Upper lobe of right lung (tissue), 1 donor: Measurements from ENCODE around the gene GCDH. TPM values are rescaled to one million over a fixed set of nuclear protein-coding genes. Genes with fewer than 3 reads are reported as not detected.
A peak's percentile ranks its signal among the peaks of the same experiment; 100 is the strongest.
"Not testable (repeated sequence)": the region's sequence is repeated elsewhere in the genome, so short reads cannot be mapped to it uniquely, and the experiment has no call there.

ENCODE experiments used
- ATAC-seq: fragments of 200-7000 bp; cut with Tn5 transposase; one replicate; pipeline ENCODE4 v1.9.1; 2020; ENCODE audit warnings: mild to moderate bottlenecking, moderate library complexity
- DNase-seq: peaks from one replicate; pipeline ENCODE4 v3.0.0-alpha.2; 2020
- H3K27ac ChIP-seq: fragments of 200-600 bp; one replicate; pipeline ENCODE4 v1.8.0; 2022
- H3K27me3 ChIP-seq: fragments of 200-600 bp; one replicate; pipeline ENCODE4 v1.8.0; 2022; ENCODE audit warnings: mild to moderate bottlenecking
- H3K36me3 ChIP-seq: fragments of 200-600 bp; one replicate; pipeline ENCODE4 v1.8.0; 2022
- H3K4me1 ChIP-seq: fragments of 200-600 bp; one replicate; pipeline ENCODE4 v1.8.0; 2022
- H3K4me3 ChIP-seq: fragments of 200-600 bp; one replicate; pipeline ENCODE4 v1.8.0; 2022; ENCODE audit warnings: mild to moderate bottlenecking
- H3K9me3 ChIP-seq: fragments of 200-600 bp; one replicate; pipeline ENCODE4 v1.8.0; 2022
- intact Hi-C: fragments of 100-400 bp; cut with DNase I; formaldehyde crosslinking; loops from one replicate; pipeline ENCODE4 v1.11.0; 2022
- total RNA-seq: library from RNA; stranded (reverse); fragmentation: NEBNext Ultra II Directional; extraction: Animal tissue kit (Norgen Biotek cat#: 25700); gene quantifications from one replicate; pipeline ENCODE4 v1.2.1, GENCODE V29; 2021
- TF ChIP-seq, protein P1 (sequence below): fragments of 200-600 bp; IDR thresholded peaks from one replicate; pipeline ENCODE4 v1.8.0; 2022; ENCODE audit warnings: antibody characterized with exemption
- donor health status: DM: no; HTN: yes; CAD: no; lungs with severe emphysema.

Gene GCDH
- total RNA-seq, 1 donor from 2014 or later: 21.0 TPM

DNA sequence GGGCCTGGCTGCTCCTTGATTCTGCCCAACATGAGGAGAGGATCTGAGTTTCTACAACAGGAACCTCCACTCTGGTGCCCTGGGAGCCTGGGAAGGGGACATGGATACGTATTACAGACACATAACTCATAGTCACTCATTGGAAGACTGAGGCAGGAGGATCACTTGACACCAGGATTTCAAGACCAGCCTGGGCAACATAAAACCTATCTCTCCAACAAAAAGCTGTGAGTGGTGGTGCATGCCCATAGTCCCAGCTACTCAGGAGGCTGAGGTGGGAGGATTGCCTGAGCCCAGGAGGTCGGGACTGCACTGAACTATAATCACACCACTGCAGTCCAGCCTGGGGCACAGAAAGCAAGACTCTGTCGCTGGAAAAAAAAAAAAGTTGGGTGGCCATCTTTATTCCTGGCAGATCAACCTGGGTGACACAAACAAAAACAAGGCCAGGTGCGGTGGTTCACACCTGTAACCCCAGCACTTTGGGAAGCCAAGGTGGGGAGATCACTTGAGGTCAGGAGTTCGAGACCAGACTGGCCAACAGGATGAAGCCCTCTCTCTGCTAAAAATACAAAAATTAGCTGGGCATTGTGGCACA lies 2.9 kb upstream of the GCDH start:
- H3K27ac ChIP-seq: no peak overlapping the region
- no peak overlapping the region for H3K4me3 ChIP-seq
- H3K36me3 ChIP-seq: no peaks in the 10 kb centered on the region
- ATAC-seq (no peak), DNase-seq (no peak)
- peaks cover 22% of the 10 kb centered on the region for H3K4me1 ChIP-seq
- intact Hi-C loops: no loop called here
- peaks cover 12% of the 10 kb centered on the region for H3K27me3 ChIP-seq
- H3K9me3 ChIP-seq: no peaks in the 10 kb centered on the region
- TF ChIP-seq, protein P1, sequence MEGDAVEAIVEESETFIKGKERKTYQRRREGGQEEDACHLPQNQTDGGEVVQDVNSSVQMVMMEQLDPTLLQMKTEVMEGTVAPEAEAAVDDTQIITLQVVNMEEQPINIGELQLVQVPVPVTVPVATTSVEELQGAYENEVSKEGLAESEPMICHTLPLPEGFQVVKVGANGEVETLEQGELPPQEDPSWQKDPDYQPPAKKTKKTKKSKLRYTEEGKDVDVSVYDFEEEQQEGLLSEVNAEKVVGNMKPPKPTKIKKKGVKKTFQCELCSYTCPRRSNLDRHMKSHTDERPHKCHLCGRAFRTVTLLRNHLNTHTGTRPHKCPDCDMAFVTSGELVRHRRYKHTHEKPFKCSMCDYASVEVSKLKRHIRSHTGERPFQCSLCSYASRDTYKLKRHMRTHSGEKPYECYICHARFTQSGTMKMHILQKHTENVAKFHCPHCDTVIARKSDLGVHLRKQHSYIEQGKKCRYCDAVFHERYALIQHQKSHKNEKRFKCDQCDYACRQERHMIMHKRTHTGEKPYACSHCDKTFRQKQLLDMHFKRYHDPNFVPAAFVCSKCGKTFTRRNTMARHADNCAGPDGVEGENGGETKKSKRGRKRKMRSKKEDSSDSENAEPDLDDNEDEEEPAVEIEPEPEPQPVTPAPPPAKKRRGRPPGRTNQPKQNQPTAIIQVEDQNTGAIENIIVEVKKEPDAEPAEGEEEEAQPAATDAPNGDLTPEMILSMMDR: no peak

DNA sequence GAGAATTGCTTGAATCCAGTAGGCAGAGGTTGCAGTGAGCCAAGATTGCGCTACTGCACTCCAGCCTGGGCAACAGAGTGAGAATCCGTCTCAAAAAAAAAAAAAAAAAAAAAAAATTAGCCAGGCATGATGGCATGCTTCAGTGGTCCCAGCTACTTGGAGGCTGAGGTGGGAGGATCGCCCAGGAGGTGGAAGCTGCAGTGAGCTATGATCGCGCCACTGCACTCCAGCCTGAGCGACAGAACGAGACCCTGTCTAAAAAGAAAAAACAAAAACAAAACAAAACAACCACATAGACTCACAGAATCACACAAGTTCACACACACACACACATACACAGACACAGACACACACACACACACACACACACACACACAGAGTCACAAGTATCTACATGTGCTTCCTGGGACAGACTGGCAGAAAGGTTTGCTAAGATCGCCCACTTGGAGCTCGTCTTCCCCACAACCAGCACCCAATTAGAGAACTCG lies 617 bp upstream of the GCDH start:
- H3K27me3 ChIP-seq, DNase-seq, intact Hi-C loops, ATAC-seq, H3K4me3 ChIP-seq, H3K36me3 ChIP-seq, H3K9me3 ChIP-seq: not testable (repeated sequence)
- H3K4me1 ChIP-seq: peaks cover 18% of the 10 kb centered on the region
- H3K27ac ChIP-seq: peak overlapping the region; percentile 83

DNA sequence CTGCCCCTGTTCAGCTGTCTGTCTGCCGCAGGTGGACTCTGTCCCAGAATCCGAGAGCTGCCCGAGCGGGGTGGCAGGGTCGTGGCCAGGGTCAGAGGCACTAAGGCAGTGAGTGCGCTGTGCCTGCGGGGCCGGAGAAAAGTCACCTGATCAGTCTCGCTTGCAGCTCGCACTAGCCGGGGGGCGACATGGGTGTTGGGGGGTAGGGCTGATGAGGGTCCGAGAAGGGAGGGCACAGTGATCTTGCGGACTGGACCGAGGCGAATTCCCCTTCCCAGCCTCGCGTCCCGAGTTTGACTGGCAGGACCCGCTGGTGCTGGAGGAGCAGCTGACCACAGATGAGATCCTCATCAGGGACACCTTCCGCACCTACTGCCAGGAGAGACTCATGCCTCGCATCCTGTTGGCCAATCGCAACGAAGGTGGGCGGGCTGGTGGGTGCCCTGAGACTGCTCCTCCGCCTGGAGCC lies 627 bp downstream of the GCDH start:
- peaks cover 13% of the 10 kb centered on the region for H3K4me1 ChIP-seq
- H3K36me3 ChIP-seq: peaks cover 12% of the 10 kb centered on the region
- H3K4me3 ChIP-seq: peak overlapping the region; percentile 99
- H3K9me3 ChIP-seq: no peaks in the 10 kb centered on the region
- DNase-seq (no peak), ATAC-seq (no peak)
- TF ChIP-seq, protein P1: no peak
- H3K27ac ChIP-seq: peak overlapping the region; percentile 83
- H3K27me3 ChIP-seq: no peaks in the 10 kb centered on the region
- intact Hi-C loops: no loop called here

DNA sequence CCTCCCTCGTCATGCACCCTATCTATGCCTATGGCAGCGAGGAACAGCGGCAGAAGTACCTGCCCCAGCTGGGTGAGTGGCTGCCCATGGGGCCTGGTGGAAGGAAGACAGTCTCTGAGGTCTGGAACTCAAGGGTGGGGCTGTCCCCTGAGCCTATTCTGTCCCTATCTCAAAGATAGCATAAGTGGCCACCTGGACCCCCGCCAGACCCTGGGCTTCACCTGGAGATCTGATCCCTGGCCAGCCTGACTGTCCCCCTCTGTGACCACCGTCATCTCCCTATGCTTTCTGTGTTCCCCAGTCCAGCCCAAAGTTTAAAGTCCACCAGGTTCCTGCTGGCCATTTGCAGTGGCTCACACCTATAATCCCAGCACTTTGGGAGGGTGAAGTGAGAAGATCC lies 2.6 kb downstream of the GCDH start:
- no peak overlapping the region for H3K27ac ChIP-seq
- no peaks in the 10 kb centered on the region for H3K9me3 ChIP-seq
- intact Hi-C loops: no loop called here
- peaks cover 13% of the 10 kb centered on the region for H3K4me1 ChIP-seq
- H3K36me3 ChIP-seq: peaks cover 25% of the 10 kb centered on the region
- TF ChIP-seq, protein P1: no peak
- H3K27me3 ChIP-seq: no peaks in the 10 kb centered on the region
- no peak for ATAC-seq
- DNase-seq: no peak
- no peak overlapping the region for H3K4me3 ChIP-seq

DNA sequence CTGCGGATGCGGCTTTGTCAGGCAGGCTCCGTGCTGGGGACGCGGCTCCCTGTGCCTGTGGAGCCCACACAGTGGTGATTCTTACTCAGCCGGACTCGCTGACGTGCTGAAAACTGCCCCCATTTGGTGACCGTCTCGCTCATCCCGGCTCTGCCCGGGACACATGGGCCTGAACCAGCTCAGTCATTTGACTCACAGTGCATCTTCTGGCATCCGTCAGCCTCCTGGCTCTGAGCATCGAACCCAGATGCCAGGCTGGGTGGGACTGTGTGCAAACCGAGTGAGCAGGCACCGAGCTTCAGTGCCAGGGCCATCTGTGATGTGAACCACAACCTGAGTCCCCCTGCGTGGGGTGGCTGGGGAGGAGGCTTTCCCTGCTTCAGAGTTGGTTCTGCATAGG lies 5.5 kb downstream of the GCDH start:
- H3K4me3 ChIP-seq: no peak overlapping the region
- DNase-seq: no peak
- H3K9me3 ChIP-seq: no peaks in the 10 kb centered on the region
- H3K27me3 ChIP-seq: no peaks in the 10 kb centered on the region
- no peak overlapping the region for H3K27ac ChIP-seq
- peaks cover 10% of the 10 kb centered on the region for H3K4me1 ChIP-seq
- ATAC-seq: no peak
- TF ChIP-seq, protein P1: no peak
- intact Hi-C loops: no loop called here
- H3K36me3 ChIP-seq: peaks cover 36% of the 10 kb centered on the region

DNA sequence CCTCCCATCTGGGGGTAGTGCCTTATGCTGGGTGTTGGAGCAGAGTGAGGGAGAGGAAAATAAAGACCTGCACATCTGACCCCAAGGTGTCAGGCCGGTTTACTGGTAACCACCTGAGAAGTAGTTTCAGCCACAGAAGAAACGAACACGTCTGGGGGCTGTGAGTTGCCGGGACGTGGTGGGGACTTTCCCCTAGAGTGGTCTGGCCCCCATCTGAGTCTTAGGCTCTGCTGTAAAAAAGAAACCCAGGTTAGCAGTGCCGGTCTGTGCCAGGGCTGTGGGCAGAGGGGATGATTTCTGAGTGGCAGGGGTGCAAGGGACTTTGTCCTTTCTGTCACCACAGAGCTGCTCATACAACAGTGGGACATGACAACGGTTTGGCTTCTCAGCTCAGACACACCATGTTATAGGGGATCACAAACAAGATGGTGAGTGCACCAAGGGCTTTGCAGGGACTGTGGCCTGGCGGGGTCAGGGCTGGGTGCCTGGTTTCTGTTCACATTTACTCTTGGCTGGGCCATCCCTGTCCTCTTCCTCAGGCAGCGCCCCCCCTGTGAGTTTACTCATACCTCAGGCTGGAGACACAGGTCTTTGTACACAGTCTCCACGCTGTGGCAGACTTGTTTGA lies 9.0 kb downstream of the GCDH start:
- H3K27me3 ChIP-seq: no peaks in the 10 kb centered on the region
- ATAC-seq: no peak
- TF ChIP-seq, protein P1: no peak
- H3K36me3 ChIP-seq: peaks cover 27% of the 10 kb centered on the region
- intact Hi-C loops: no loop called here
- H3K4me1 ChIP-seq: no peaks in the 10 kb centered on the region
- no peak overlapping the region for H3K27ac ChIP-seq
- H3K9me3 ChIP-seq: no peaks in the 10 kb centered on the region
- DNase-seq: no peak
- H3K4me3 ChIP-seq: no peak overlapping the region
